Epithelial cell of proximal tubule (primary cell): ENCODE data around the gene RNF115. TPM values are rescaled to one million over a fixed set of nuclear protein-coding genes. Genes with fewer than 3 reads are reported as not detected.
"Not testable (repeated sequence)": the region's sequence is repeated elsewhere in the genome, so short reads cannot be mapped to it uniquely, and the experiment has no call there.

Experiments used
- DNase-seq: peaks from one replicate; pipeline ENCODE4 v3.0.0-alpha.2; 2011; ENCODE audit warnings: low read depth
- H3K4me3 ChIP-seq: 2 replicates; pipeline ENCODE4 v1.5.1; 2011; ENCODE audit warnings: low read depth, mild to moderate bottlenecking, low read length
- CTCF ChIP-seq: conservative IDR thresholded peaks from 2 replicates; pipeline ENCODE4 v1.5.1; 2012; ENCODE audit warnings: low read depth, mild to moderate bottlenecking, low read length
- total RNA-seq: library from RNA; depleted of rRNA; stranded (reverse); fragments of >200 nt; gene quantifications from 2 replicates; pipeline ENCODE4 v1.2.3, GENCODE V29; 2015

The RNF115 gene
- total RNA-seq, 1 donor from 2014 or later, result 10.4 TPM

DNA sequence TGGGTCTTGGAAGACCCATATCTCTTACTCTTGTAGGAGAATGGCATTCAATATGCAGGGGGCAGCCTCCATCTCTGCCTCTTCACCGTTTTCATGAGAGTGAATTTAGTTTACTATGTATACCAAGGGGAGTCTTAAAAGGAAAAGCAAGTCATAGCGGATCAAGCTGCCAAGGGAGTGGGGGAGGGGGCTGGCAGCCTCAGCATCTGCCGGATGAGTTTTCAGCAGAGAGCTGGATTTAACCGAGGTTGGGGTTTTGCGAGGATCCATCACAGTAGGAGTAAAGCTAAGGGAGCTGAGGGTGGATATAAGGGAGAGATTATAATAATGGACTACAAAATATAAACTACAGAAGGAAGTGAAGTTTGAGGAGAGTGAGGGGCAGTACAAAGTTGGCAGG, 94.7 kb downstream of the RNF115 start:
- no peak for DNase-seq
- no peak for TF ChIP-seq CTCF
- no peak overlapping the region for H3K4me3 ChIP-seq

DNA sequence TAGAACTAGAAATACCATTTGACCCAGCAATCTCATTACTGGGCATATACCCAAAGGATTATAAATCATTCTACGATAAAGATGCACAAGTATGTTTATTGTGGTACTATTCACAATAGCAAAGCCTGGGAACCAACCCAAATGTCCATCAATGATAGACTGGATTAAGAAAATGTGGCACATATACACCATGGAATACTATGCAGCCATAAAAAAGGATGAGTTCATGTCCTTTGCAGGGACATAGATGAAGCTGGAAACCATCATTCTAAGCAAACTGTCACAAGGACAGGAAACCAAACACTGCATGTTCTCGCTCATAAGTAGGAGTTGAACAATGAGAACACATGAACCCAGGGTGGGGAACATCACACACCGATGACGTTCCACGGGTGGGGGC, 97.7 kb downstream of the RNF115 start:
- not testable (repeated sequence) for H3K4me3 ChIP-seq, DNase-seq

- DNase-seq, result no peak
- H3K4me3 ChIP-seq, result peak overlapping the region; percentile 57
- peak; percentile 77 for TF ChIP-seq CTCF
These were observed 102.8 kb downstream of the RNF115 start for GRCh38 chr1:145720878-145721671.

DNA sequence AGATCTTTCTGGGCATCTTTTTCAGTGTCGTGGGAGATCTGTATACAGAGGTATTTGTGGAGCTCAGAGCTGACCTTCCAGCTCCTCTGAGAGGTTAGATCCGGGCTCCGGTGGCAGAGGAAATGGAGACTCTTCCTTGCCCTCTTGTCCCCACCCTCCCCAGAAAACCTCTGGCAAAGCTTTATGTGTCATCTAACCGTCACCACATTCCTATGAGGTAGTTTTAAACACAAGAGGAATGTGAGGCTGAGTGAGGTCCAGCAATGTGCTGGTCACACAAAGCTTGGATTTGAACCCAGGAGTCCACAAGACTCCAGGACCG, 103.4 kb downstream of the RNF115 start:
- H3K4me3 ChIP-seq, result peak overlapping the region; percentile 57

GRCh38 chr1:145719230-145720079, 104.4 kb downstream of the RNF115 start, which contains the start of gene CD160:
CD160 (plus strand) TSS chr1:145719499; CDS start chr1:145728328, 8,829 bp downstream.
- DNase-seq, result no peak
- H3K4me3 ChIP-seq, result no peak within 1 kb of the TSS
- no peak for TF ChIP-seq CTCF

More for the DNA sequence above, 103.4 kb downstream of the RNF115 start:
- DNase-seq, result peak; percentile 66
- TF ChIP-seq CTCF, result no peak

GRCh38 chr1:145718465-145718864, 105.4 kb downstream of the RNF115 start:
- not testable (repeated sequence) for DNase-seq, H3K4me3 ChIP-seq

GRCh38 chr1:145717833-145718232, 106.1 kb downstream of the RNF115 start:
- no peak for TF ChIP-seq CTCF
- DNase-seq, result no peak
- H3K4me3 ChIP-seq, result no peak overlapping the region
